HEK293 (cell line): ENCODE data around the gene ZNF385D.

ENCODE experiments used
- CTCF ChIP-seq: fragments of 450-650 bp; formaldehyde crosslinking; IDR thresholded peaks from 2 replicates; pipeline ENCODE4 v1.5.1; 2016; ENCODE audit warnings: missing biosample characterization, missing genetic modification characterization
- PATZ1 ChIP-seq: fragments of 450-650 bp; formaldehyde crosslinking; IDR thresholded peaks from 2 replicates; pipeline ENCODE4 v1.5.1; 2016; ENCODE audit warnings: missing biosample characterization, missing genetic modification characterization
- REST ChIP-seq: fragments of 450-650 bp; formaldehyde crosslinking; IDR thresholded peaks from 2 replicates; pipeline ENCODE4 v1.5.1; 2016; ENCODE audit warnings: missing biosample characterization, missing genetic modification characterization
- ZBTB48 ChIP-seq: fragments of 450-650 bp; formaldehyde crosslinking; IDR thresholded peaks from 2 replicates; pipeline ENCODE4 v1.5.1; 2016; ENCODE audit warnings: missing biosample characterization, missing genetic modification characterization
- ZNF121 ChIP-seq: fragments of 450-650 bp; formaldehyde crosslinking; IDR thresholded peaks from 2 replicates; pipeline ENCODE4 v1.5.1; 2016; ENCODE audit warnings: missing biosample characterization, missing genetic modification characterization
- ZNF777 ChIP-seq: fragments of 450-650 bp; formaldehyde crosslinking; IDR thresholded peaks from 2 replicates; pipeline ENCODE4 v1.5.1; 2017; ENCODE audit warnings: missing biosample characterization, missing genetic modification characterization, borderline replicate concordance

GRCh38 chr3:21421096-21421495 is 329.9 kb downstream of the ZNF385D start:
- TF ChIP-seq PATZ1, result no peak
- TF ChIP-seq ZBTB48, result no peak
- no peak for TF ChIP-seq ZNF121 (tag by site-specific recombination)
- TF ChIP-seq REST (tag by site-specific recombination), result no peak
- no peak for TF ChIP-seq CTCF (tag by site-specific recombination)
- no peak for TF ChIP-seq ZNF777 (tag by site-specific recombination)
